GM21529 (cell line): ENCODE results near the gene TMEM267.
"Not testable (repeated sequence)": the region's sequence is repeated elsewhere in the genome, so short reads cannot be mapped to it uniquely, and the experiment has no call there.

Experiments used
- ATAC-seq: cut with Tn5 transposase; IDR thresholded peaks from one replicate; pipeline ENCODE4 v1.9.1; 2021; ENCODE audit not compliant: unreplicated experiment

TMEM267 gene

GRCh38 chr5:43410414-43410813 lies 73.3 kb downstream of the TMEM267 start:
- ATAC-seq = no peak

GRCh38 chr5:43409809-43410271 lies 73.8 kb downstream of the TMEM267 start:
- ATAC-seq = no peak

GRCh38 chr5:43402524-43403066 lies 81.1 kb downstream of the TMEM267 start:
- ATAC-seq = not testable (repeated sequence)

- no peak for ATAC-seq
Measured at GRCh38 chr5:43401827-43402226, 81.8 kb downstream of the TMEM267 start.

GRCh38 chr5:43400082-43400481 lies 83.6 kb downstream of the TMEM267 start:
- no peak for ATAC-seq

GRCh38 chr5:43396762-43397304 lies 86.8 kb downstream of the TMEM267 start:
- ATAC-seq = peak; percentile 98
